Peyer's patch (tissue), 4 donors: ENCODE results near the gene ZNF516.

Experiments
- CTCF ChIP-seq, 6 experiments: fragments of 450-650 bp in 4 of 6; fragments of 200-600 bp in 2 of 6; sonication (generic) in 1 of 6; IDR thresholded peaks; one replicate each; pipeline ENCODE4 v1.5.1; 2017 to 2019; ENCODE audit warnings: antibody characterized with exemption in 6 of 6, mild to moderate bottlenecking in 3 of 6, moderate library complexity in 1 of 6
- POLR2A ChIP-seq, 2 donors: fragments of 450-650 bp; IDR thresholded peaks; one replicate each; pipeline ENCODE4 v1.5.1; 2017; ENCODE audit warnings: antibody characterized with exemption in 2 of 2, mild to moderate bottlenecking in 2 of 2, moderate library complexity in 2 of 2

GRCh38 chr18:76359909-76360308 is 135.1 kb downstream of the ZNF516 start:
- no peak for TF ChIP-seq CTCF (IDR thresholded peaks at IDR 0.05)
- no peak for TF ChIP-seq POLR2A (IDR thresholded peaks at IDR 0.05)
